GM18505 (cell line): ENCODE measurements around the gene PDE4B.

Source experiments
- ATAC-seq: cut with Tn5 transposase; IDR thresholded peaks from one replicate; pipeline ENCODE4 v1.9.1; 2021; ENCODE audit not compliant: unreplicated experiment
- POLR2A ChIP-seq: IDR thresholded peaks from 4 replicates; pipeline ENCODE4 v1.6.1; 2011; ENCODE audit warnings: borderline replicate concordance; ENCODE audit not compliant: insufficient read depth, insufficient read length; ENCODE audit errors: extremely low read depth

Gene PDE4B

GRCh38 chr1:66292305-66292704, 499.6 kb downstream of the PDE4B start:
- ATAC-seq: no peak
- TF ChIP-seq POLR2A: no peak

- no peak for ATAC-seq
- TF ChIP-seq POLR2A: no peak
Measured at GRCh38 chr1:66292944-66293343, 500.2 kb downstream of the PDE4B start.

GRCh38 chr1:66294707-66295370, 502.1 kb downstream of the PDE4B start:
- no peak for ATAC-seq
- TF ChIP-seq POLR2A: no peak

GRCh38 chr1:66295803-66296202, 503.1 kb downstream of the PDE4B start:
- no peak for ATAC-seq
- TF ChIP-seq POLR2A: no peak

GRCh38 chr1:66296370-66296769, 503.7 kb downstream of the PDE4B start:
- no peak for ATAC-seq
- no peak for TF ChIP-seq POLR2A

- TF ChIP-seq POLR2A: no peak
- no peak for ATAC-seq
Measured at GRCh38 chr1:66296951-66297350, 504.3 kb downstream of the PDE4B start.

GRCh38 chr1:66298464-66298863, 505.8 kb downstream of the PDE4B start:
- ATAC-seq: no peak
- no peak for TF ChIP-seq POLR2A

- ATAC-seq: no peak
- TF ChIP-seq POLR2A: no peak
Measured at GRCh38 chr1:66300280-66300971, 507.7 kb downstream of the PDE4B start.

GRCh38 chr1:66300972-66301451, 508.3 kb downstream of the PDE4B start:
- no peak for TF ChIP-seq POLR2A
- ATAC-seq: peak; percentile 74

- TF ChIP-seq POLR2A: no peak
- no peak for ATAC-seq
Measured at GRCh38 chr1:66302184-66302742, 509.6 kb downstream of the PDE4B start.

GRCh38 chr1:66302815-66303214, 510.1 kb downstream of the PDE4B start:
- no peak for ATAC-seq
- TF ChIP-seq POLR2A: no peak

- no peak for ATAC-seq
- no peak for TF ChIP-seq POLR2A
Measured at GRCh38 chr1:66303646-66304045, 511.0 kb downstream of the PDE4B start.

GRCh38 chr1:66304128-66304527, 511.4 kb downstream of the PDE4B start:
- no peak for TF ChIP-seq POLR2A
- ATAC-seq: no peak

GRCh38 chr1:66305927-66306326, 513.2 kb downstream of the PDE4B start:
- no peak for ATAC-seq
- TF ChIP-seq POLR2A: no peak
